ENCODE data around the gene MRPS34. TPM values are rescaled to one million over a fixed set of nuclear protein-coding genes. Genes with fewer than 3 reads are reported as not detected.

Gene MRPS34
- total and polyA plus RNA-seq, 9 of the 15 experiments (the other 6 are each of a cell fraction or from before 2014, with no cell fraction given), result 5.2 to 334 (median 92.8) TPM

GRCh38 chr16:1757714-1758461 is 15.0 kb downstream of the MRPS34 start:
- WGBS (ENCODE audit: insufficient coverage, low coverage, missing lambda C conversion rate), result 90% methylated on average over 27 of the region's 37 CpGs
- no peak overlapping the region for H2AFZ ChIP-seq (ENCODE audit: low read depth, low read length)
- no peaks in the 10 kb centered on the region for H3K9me3 ChIP-seq (replicated peaks; ENCODE audit: control insufficient read depth, insufficient read depth, low read depth, low read length)
- H3K27ac ChIP-seq (ENCODE audit: extremely low read depth, low read depth, low read length), result no peak overlapping the region
- in situ Hi-C loops (cut with MboI), result no loop called here
- ATAC-seq (no peak), DNase-seq (ENCODE audit: extremely low read depth in 1 of 4, low spot score in 3 of 4) (no peak), FAIRE-seq (no peak)
- TF ChIP-seq FOXP4 (CRISPR knock-in tag; IDR thresholded peaks at IDR 0.05; ENCODE audit: borderline replicate concordance), result no peak
- TF ChIP-seq CREB5 (CRISPR knock-in tag; IDR thresholded peaks at IDR 0.05), result no peak
- no peak for TF ChIP-seq MTA3 (IDR thresholded peaks at IDR 0.05; ENCODE audit: borderline replicate concordance)
- no peak for TF ChIP-seq ZNF282 (CRISPR knock-in tag; IDR thresholded peaks at IDR 0.05)
- peak; percentile 19; the same call in 1 of the 2 replicates for TF ChIP-seq POLR2G (IDR thresholded peaks at IDR 0.05; ENCODE audit: low read depth, low read length)
- TF ChIP-seq PPARD (CRISPR knock-in tag; IDR thresholded peaks at IDR 0.05), result no peak
- intact Hi-C loops (cut with micrococcal nuclease), result no loop called here
- CTCF ChIA-PET (ENCODE audit: low intra/inter-chr PET ratio), result interaction anchor here (0.7 kb wide), 1 partner anchor 56 kb away, joined by 4 read pairs; no protein-coding TSS in a partner anchor
- no peaks in the 10 kb centered on the region for H4K20me1 ChIP-seq (replicated peaks; ENCODE audit: control insufficient read depth, insufficient read depth, low read length)
- no peak overlapping the region for H3K4me3 ChIP-seq
- H3K27me3 ChIP-seq (ENCODE audit: control insufficient read depth in 2 of 2, insufficient read depth in 2 of 2, low read length in 2 of 2), result no peaks in the 10 kb centered on the region
- H3K9ac ChIP-seq (ENCODE audit: insufficient read depth in 1 of 2, low read depth in 2 of 2, low read length in 2 of 2), result no peak overlapping the region; a peak in 1 of 4 replicates
- H3K36me3 ChIP-seq (ENCODE audit: control insufficient read depth, insufficient read depth, low read length), result peaks cover 30% of the 10 kb centered on the region; the same call in 2 of the 3 replicates
- no peak overlapping the region for H3K4me2 ChIP-seq (ENCODE audit: insufficient read depth, low read length)
- BruUV-seq (replicated peaks), result no TSS peak
- peaks cover 2 to 42% of the 10 kb centered on the region in 2 experiments; a peak in 3 of 5 replicates for H3K4me1 ChIP-seq (replicated peaks in 1 of 2; ENCODE audit: control insufficient read depth in 2 of 2, insufficient read depth in 2 of 2, low read length in 2 of 2)
- POLR2A ChIA-PET, result interaction anchor here (1.1 kb wide), 1 partner anchor 52 kb away, joined by 5 read pairs; the partner anchor contains the start of gene MAPK8IP3
- H3K79me2 ChIP-seq (ENCODE audit: control insufficient read depth, insufficient read depth, low read length), result no peaks in the 10 kb centered on the region
- H3K9me1 ChIP-seq (ENCODE audit: control insufficient read depth, insufficient read depth, low read length), result no peaks in the 10 kb centered on the region
